ENCODE results near the gene SPINK14.

SPINK14 gene

GRCh38 chr5:148201151-148201550 is 32.8 kb downstream of the SPINK14 start:
- no peak for DNase-seq (ENCODE audit: low read depth, low spot score)

GRCh38 chr5:148202531-148203203 is 34.3 kb downstream of the SPINK14 start, which contains the start of gene SPINK6:
Gene SPINK6 (plus strand): TSS chr5:148203042. CDS start chr5:148203097, 55 bp downstream.
- DNase-seq (ENCODE audit: low read depth, low spot score): no peak

- no peak for DNase-seq (ENCODE audit: low read depth, low spot score)
Observed at GRCh38 chr5:148205044-148205806, 36.9 kb downstream of the SPINK14 start.

- no peak for DNase-seq (ENCODE audit: low read depth, low spot score)
Observed at GRCh38 chr5:148205865-148206264, 37.5 kb downstream of the SPINK14 start.

GRCh38 chr5:148206620-148207019 is 38.3 kb downstream of the SPINK14 start:
- DNase-seq (ENCODE audit: low read depth, low spot score): no peak

GRCh38 chr5:148208226-148208625 is 39.9 kb downstream of the SPINK14 start:
- no peak for DNase-seq (ENCODE audit: low read depth, low spot score)

- DNase-seq (ENCODE audit: low read depth, low spot score): no peak
Observed at GRCh38 chr5:148209151-148209770, 40.9 kb downstream of the SPINK14 start.

GRCh38 chr5:148214665-148215185 is 46.4 kb downstream of the SPINK14 start:
- DNase-seq (ENCODE audit: low read depth, low spot score): no peak

- DNase-seq (ENCODE audit: low read depth, low spot score): no peak
Observed at GRCh38 chr5:148221508-148221907, 53.2 kb downstream of the SPINK14 start.

- no peak for DNase-seq (ENCODE audit: low read depth, low spot score)
Observed at GRCh38 chr5:148224117-148224742, 55.9 kb downstream of the SPINK14 start.

All from brain pericyte (primary cell).